HG02884 (cell line): ENCODE data around the gene AJM1.

Experiments
- ATAC-seq: cut with Tn5 transposase; IDR thresholded peaks from one replicate; pipeline ENCODE4 v1.9.1; 2021; ENCODE audit warnings: mild to moderate bottlenecking, moderate library complexity; ENCODE audit not compliant: unreplicated experiment

AJM1 gene

GRCh38 chr9:136853596-136854112 lies 11.4 kb downstream of the AJM1 start:
- ATAC-seq, result no peak

DNA sequence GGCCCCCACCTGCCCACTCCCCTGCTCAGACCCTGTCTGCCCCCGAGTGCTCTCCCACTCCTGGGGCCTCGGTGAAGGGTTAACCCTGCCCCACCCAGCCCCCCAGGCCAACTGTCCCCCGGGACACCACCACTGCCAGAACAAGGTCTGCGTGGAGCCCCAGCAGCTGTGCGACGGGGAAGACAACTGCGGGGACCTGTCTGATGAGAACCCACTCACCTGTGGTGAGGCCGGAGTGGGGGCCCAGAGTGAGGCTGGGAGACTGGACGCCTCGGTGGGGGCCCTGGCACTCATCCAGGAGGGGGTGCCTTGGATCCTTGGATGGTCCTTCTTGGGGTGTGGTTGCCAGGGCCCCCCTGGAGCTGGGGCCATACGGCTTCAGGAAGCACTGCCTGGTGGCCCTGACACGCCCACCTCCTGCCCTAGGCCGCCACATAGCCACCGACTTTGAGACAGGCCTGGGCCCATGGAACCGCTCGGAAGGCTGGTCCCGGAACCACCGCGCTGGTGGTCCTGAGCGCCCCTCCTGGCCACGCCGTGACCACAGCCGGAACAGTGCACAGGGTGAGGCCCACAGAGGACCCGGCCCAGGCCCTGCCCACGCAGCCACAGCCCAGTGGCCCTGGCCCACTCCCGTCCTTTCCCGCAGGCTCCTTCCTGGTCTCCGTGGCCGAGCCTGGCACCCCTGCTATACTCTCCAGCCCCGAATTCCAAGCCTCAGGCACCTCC lies 12.0 kb downstream of the AJM1 start:
- ATAC-seq, result no peak

GRCh38 chr9:136854842-136855460 lies 12.7 kb downstream of the AJM1 start:
- no peak for ATAC-seq

GRCh38 chr9:136855461-136856078 lies 13.3 kb downstream of the AJM1 start:
- ATAC-seq, result no peak

DNA sequence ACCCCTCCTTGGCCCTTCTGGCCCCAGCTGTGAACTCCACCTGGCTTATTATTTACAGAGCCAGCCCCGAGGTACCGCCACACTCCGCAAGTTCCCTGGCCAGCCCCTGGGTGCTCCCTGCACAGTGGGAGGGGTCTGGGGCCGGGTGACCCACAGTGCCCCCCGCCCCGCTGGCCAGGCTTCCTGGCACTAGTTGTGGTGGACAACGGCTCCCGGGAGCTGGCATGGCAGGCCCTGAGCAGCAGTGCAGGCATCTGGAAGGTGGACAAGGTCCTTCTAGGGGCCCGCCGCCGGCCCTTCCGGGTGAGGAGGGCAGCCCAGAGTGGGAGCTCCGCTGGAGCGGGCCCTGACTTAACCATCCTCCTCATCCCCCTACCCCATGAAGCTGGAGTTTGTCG lies 13.8 kb downstream of the AJM1 start:
- no peak for ATAC-seq

DNA sequence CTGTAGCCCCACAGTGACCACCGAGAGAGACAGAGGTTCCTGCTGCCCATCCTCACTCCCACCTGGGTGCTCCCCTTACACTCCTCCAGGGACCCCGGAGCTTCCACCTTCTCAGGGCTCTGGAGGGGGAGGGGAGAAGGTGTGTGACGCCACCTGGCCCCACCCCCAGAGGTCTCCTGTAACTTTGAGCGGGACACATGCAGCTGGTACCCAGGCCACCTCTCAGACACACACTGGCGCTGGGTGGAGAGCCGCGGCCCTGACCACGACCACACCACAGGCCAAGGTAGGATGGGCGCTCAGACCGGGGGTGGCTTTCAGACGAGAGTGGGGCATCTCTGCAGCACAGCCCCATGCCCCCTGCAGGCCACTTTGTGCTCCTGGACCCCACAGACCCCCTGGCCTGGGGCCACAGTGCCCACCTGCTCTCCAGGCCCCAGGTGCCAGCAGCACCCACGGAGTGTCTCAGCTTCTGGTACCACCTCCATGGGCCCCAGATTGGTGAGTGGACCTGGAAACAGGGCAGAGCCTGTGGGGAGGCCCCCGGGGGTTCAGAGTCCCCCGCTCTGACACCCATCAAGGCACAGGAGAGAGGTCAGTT lies 14.4 kb downstream of the AJM1 start:
- no peak for ATAC-seq

DNA sequence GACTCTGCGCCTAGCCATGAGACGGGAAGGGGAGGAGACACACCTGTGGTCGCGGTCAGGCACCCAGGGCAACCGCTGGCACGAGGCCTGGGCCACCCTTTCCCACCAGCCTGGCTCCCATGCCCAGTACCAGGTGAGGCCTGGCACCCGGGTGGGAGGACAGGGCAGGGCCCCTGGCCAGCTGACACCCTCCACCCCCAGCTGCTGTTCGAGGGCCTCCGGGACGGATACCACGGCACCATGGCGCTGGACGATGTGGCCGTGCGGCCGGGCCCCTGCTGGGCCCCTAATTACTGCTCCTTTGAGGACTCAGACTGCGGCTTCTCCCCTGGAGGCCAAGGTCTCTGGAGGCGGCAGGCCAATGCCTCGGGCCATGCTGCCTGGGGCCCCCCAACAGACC lies 14.9 kb downstream of the AJM1 start:
- ATAC-seq, result no peak

GRCh38 chr9:136857581-136858412 lies 15.5 kb downstream of the AJM1 start:
- ATAC-seq, result no peak

- no peak for ATAC-seq
These were observed 16.2 kb downstream of the AJM1 start for GRCh38 chr9:136858452-136858843.

DNA sequence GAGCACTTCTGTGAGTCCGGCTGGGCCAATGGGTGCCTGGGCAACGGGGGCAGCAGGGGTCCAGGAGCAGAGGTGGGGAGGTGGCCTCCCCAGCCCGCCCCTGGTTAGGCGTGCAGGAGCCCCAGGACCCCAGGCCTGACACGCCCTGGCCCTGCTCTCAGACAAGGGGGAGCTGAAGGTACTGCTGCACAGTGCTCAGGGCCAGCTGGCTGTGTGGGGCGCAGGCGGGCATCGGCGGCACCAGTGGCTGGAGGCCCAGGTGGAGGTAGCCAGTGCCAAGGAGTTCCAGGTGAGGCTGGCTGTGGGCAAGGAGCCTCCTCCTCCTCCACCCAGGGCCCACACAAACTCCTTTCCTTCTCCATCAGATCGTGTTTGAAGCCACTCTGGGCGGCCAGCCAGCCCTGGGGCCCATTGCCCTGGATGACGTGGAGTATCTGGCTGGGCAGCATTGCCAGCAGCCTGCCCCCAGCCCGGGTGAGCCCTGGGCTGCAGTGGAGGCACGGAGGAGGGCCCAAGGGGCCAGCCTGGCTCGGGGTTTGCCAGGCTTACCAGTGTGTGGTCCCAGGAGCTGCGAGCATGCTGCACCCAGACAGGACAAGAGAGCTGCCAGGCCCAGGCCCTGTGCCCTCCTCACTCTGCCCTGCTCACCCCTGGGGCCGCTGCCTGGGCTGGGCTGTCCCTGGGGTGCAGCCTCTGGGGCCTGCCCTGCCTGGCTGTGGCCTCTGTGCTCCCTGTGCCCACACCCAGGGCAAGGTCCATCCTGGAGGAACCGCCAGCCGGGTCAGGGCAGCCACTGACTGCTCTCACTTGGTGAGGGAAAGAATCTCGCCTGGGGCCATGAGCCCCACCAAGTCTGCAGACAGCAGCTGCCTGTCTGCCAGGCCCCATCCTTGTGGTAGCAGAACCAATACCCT lies 16.8 kb downstream of the AJM1 start:
- ATAC-seq, result no peak

DNA sequence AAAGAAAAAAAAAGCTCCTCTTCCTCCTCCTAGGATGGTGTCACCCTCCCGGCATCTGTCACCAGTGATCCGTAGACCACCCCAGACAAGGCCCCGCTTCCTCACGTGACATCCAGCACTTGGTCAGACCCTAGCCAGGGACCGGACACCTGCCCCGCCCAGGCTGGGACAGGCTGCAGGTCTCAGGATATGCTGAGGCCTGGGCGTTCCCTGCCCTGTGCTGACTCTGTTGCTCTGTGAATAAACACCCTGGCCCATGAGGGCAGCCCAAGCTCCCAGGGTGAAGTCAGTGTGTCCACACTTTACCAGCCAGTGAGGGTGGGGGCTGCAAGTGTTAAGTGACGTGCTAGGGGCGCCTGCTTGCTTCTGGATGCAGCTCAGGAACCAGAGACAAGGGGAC lies 18.3 kb downstream of the AJM1 start:
- ATAC-seq, result no peak

DNA sequence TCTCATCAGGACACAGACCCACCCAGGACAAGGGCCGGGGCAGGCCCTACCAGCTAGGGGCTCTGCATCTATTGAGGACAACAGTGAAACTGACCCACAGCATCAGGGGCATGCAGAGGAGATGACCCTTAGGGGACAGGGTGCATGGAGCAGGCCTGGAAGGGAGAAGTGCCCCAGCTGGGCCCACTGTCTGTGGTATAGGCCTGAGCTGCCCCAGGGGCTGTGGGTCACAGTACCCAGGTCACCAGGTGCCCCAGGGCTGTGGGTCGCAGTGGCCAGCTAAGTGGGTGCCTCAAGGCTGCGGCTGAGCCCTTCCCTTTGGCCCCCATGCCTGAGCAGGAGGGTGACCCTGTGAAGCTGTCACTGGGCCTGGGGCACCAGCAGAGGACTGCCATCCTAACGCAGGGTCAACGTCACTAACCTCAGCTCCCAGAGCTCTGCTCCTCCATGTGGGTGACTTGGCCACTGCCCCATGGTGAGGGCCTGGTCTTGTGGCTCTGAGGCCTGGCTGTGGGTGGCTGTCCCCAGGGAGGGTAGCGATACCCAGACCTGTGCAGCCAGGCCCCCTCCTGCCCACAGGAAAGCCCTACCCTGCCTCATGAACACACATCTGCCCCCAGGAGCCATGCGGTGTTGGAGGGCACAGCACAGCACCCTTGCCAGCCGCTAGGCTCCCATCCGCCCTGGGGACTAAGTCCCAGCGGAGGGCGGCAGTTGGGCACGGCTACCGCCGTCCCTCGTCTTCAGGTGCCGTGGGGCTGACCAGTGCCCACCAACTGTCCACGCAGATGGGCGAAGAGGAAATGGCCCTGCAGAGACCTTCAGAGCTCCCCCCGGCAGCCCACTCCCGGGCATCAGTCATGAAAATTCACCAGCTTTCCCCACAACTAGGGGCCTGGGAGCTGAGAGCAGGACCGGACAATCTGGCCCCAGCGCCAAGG lies 18.9 kb downstream of the AJM1 start:
- ATAC-seq, result no peak

GRCh38 chr9:136861874-136862457 lies 19.7 kb downstream of the AJM1 start:
- no peak for ATAC-seq

DNA sequence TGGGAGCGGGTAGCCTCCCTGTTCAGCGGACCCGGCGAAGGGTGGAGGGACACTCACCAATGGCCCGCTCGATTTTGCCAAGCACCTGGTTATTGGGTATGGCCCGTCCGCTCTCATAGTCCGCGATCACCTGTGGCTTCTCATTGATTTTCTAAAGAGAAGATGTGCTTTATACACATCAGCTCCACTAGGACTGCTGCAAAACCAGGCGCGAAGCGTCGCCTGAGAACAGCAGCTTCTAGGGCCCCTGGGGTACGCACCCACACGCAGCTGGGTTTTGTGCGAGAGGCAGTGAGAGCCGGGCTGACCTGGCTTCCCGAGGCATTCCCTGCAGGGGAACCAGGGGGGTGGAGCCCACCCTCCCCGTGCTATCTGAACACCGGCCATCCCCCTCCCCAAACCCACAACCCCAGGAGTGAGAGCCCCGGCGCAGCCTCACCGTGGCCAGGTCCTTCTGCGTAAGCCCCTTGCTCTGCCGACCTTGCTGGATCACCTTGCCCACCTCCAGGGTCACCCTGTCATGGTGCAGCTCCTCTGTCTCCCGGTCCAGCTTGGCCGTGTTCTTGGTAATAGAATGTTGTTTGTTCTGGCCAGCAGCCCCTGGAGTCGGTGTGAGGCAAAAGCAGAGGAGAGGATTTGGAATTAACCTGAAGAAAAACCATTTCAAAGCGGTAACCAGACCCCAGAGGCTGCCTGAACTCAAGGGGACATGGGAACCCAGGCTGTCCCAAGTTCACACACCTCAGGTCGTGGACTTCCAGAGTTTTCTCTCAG lies 20.8 kb downstream of the AJM1 start:
- ATAC-seq, result no peak

GRCh38 chr9:136863623-136864273 lies 21.5 kb downstream of the AJM1 start:
- no peak for ATAC-seq

DNA sequence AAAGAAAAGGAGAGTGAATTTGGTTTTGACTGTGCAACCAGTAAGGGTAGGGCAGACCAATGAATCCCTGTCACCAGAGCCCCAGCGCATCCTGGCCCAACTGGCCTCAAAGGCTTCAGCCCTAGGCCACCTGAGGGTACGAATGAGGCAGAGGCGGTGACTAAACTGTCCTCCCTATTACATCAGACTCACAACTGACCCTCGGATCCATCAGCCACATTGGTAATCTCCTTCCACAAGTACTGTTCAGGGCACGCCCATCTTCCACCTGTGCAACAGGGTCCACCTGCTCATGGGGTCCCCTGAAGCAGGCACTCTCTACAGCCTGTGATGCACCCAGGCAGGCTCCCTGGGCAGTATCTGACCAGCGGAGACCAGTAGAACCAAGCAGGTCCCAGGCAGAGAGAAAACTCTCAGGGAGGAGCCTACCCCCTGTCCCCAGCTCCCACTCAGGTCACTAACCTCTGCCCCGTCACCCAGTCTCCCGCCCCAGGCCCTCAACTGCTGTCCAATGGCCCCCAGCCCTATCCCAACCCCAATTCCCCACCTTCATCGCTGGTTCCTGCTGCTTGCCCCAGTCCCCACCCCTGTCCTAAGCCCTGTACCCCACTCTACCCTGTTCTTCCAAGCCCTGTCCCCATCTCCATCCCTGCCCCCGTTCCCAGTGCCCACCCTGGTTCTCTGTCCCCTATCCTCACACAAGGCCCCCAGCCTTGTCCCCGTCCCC lies 22.9 kb downstream of the AJM1 start:
- ATAC-seq, result no peak

GRCh38 chr9:136865768-136866103 lies 23.5 kb downstream of the AJM1 start:
- ATAC-seq, result no peak
